Mesenchymal stem cell (in vitro differentiated cells and primary cell): ENCODE data around the gene KCNJ10.

Experiments used
- DNase-seq: peaks from one replicate; pipeline ENCODE4 v3.0.0-alpha.2; 2013
- H2AFZ ChIP-seq: one replicate; pipeline ENCODE4 v1.6.1; 2013; ENCODE audit warnings: low read depth, mild to moderate bottlenecking, control low read depth, inconsistent platforms, low read length, moderate library complexity
- H2AK5ac ChIP-seq: 2 replicates; pipeline ENCODE4 v1.6.1; 2013; ENCODE audit warnings: low read length, moderate library complexity, mild to moderate bottlenecking, inconsistent platforms; ENCODE audit not compliant: severe bottlenecking
- H2BK120ac ChIP-seq: one replicate; pipeline ENCODE4 v1.6.1; 2013; ENCODE audit warnings: low read depth, mild to moderate bottlenecking, inconsistent platforms, low read length, moderate library complexity
- H2BK12ac ChIP-seq, 2 experiments: one replicate each; pipeline ENCODE4 v1.6.1; 2013; ENCODE audit warnings: inconsistent platforms in 2 of 2, low read length in 2 of 2, mild to moderate bottlenecking in 2 of 2, moderate library complexity in 2 of 2, control low read depth in 1 of 2
- H2BK15ac ChIP-seq: one replicate; pipeline ENCODE4 v1.6.1; 2013; ENCODE audit warnings: mild to moderate bottlenecking, low read depth, inconsistent platforms; ENCODE audit not compliant: poor library complexity, severe bottlenecking
- H2BK5ac ChIP-seq: 2 replicates; pipeline ENCODE4 v1.6.1; 2013; ENCODE audit warnings: low read depth, mild to moderate bottlenecking, low read length, control low read depth, inconsistent platforms; ENCODE audit not compliant: poor library complexity, severe bottlenecking
- H3K14ac ChIP-seq, 2 experiments: one replicate each; pipeline ENCODE4 v1.6.1; 2013; ENCODE audit warnings: inconsistent platforms in 2 of 2, low read length in 2 of 2, control low read depth in 1 of 2, mild to moderate bottlenecking in 1 of 2, moderate library complexity in 1 of 2
- H3K18ac ChIP-seq, 2 experiments: one replicate each; pipeline ENCODE4 v1.6.1; 2013; ENCODE audit warnings: inconsistent platforms in 2 of 2, low read length in 2 of 2, control low read depth in 1 of 2, low read depth in 1 of 2, mild to moderate bottlenecking in 1 of 2
- H3K23ac ChIP-seq, 2 experiments: one replicate each; pipeline ENCODE4 v1.6.1; 2013; ENCODE audit warnings: inconsistent platforms in 2 of 2, low read length in 2 of 2, mild to moderate bottlenecking in 2 of 2, moderate library complexity in 2 of 2, control low read depth in 1 of 2
- H3K27ac ChIP-seq: 2 replicates; pipeline ENCODE4 v1.5.1; 2013; ENCODE audit warnings: mild to moderate bottlenecking, moderate library complexity, low read length, control low read depth, inconsistent platforms; ENCODE audit not compliant: poor library complexity, severe bottlenecking
- H3K27me3 ChIP-seq, 2 experiments: 2 replicates each; pipeline versions ENCODE4 v1.6.1 to v1.7.0; 2013; ENCODE audit warnings: low read length in 2 of 2, mild to moderate bottlenecking in 2 of 2, moderate library complexity in 2 of 2, control low read depth in 1 of 2, inconsistent platforms in 1 of 2; ENCODE audit not compliant: control insufficient read depth in 1 of 2, insufficient read depth in 1 of 2
- H3K36me3 ChIP-seq, 2 experiments: 2 replicates each; pipeline versions ENCODE4 v1.6.1 to v1.7.0; 2013; ENCODE audit warnings: low read length in 2 of 2, control low read depth in 1 of 2, inconsistent platforms in 1 of 2, low read depth in 1 of 2, mild to moderate bottlenecking in 1 of 2; ENCODE audit not compliant: insufficient read depth in 2 of 2, control insufficient read depth in 1 of 2
- H3K4ac ChIP-seq, 2 experiments: one replicate each; pipeline ENCODE4 v1.6.1; 2013; ENCODE audit warnings: inconsistent platforms in 2 of 2, low read length in 2 of 2, mild to moderate bottlenecking in 2 of 2, moderate library complexity in 2 of 2, control low read depth in 1 of 2, low read depth in 1 of 2
- H3K4me1 ChIP-seq: 2 replicates; pipeline ENCODE4 v1.6.1; 2013; ENCODE audit warnings: low read depth, low read length, control low read depth; ENCODE audit not compliant: control insufficient read depth, insufficient read depth
- H3K4me2 ChIP-seq: 2 replicates; pipeline ENCODE4 v1.6.1; 2013; ENCODE audit warnings: low read length, mild to moderate bottlenecking, inconsistent platforms; ENCODE audit not compliant: poor library complexity, severe bottlenecking
- H3K4me3 ChIP-seq, 2 experiments: 2 replicates each; pipeline versions ENCODE4 v1.5.1 to v1.7.0; 2013; ENCODE audit warnings: low read length in 2 of 2, mild to moderate bottlenecking in 2 of 2, control low read depth in 1 of 2, low read depth in 1 of 2; ENCODE audit not compliant: insufficient read depth in 1 of 2
- H3K79me1 ChIP-seq: replicated peaks from 2 replicates; pipeline ENCODE4 v1.6.1; 2013; ENCODE audit warnings: mild to moderate bottlenecking, control low read depth, low read length, inconsistent platforms; ENCODE audit not compliant: poor library complexity, severe bottlenecking
- H3K9ac ChIP-seq: 2 replicates; pipeline ENCODE4 v1.7.0; 2013; ENCODE audit warnings: mild to moderate bottlenecking, low read length, moderate library complexity
- H3K9me3 ChIP-seq: 2 replicates; pipeline ENCODE4 v1.7.0; 2013; ENCODE audit warnings: mild to moderate bottlenecking, low read length; ENCODE audit not compliant: control insufficient read depth
- H4K8ac ChIP-seq: one replicate; pipeline ENCODE4 v1.6.1; 2013; ENCODE audit warnings: inconsistent platforms, mild to moderate bottlenecking, low read length, moderate library complexity
- H4K91ac ChIP-seq: one replicate; pipeline ENCODE4 v1.6.1; 2013; ENCODE audit warnings: mild to moderate bottlenecking, low read length, inconsistent platforms
- WGBS: methylation state at CpG from one replicate; pipeline ENCODE4 v1.1.7; 2013; ENCODE audit warnings: mixed read lengths; 5-methylcytosine and 5-hydroxymethylcytosine counted together

Gene KCNJ10

DNA sequence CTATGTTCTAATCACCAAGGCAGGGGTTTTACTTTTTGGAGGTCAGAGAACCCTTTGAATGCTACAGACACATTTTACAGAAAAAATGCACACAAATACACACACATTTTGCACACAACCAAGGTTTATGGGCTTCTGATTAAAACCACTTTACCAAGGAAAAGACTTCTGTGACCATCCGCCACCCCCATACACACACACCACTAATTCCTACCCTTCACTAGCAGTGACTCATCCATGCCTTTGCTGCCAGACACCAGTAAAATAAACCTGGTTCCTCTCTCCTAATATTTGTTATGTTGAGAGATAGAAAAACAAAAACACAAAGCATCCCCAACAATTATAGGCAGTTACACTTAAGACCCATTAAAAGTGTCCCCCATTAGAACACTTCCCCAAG, 51.1 kb downstream of the KCNJ10 start:
- Histone ChIP-seq H2AK5ac (no peak overlapping the region), H2AFZ (no peak overlapping the region), H3K27me3 (peaks cover 0 to 19% of the 10 kb centered on the region in 2 experiments), H3K79me1 (no peaks in the 10 kb centered on the region), H3K4ac (no peak overlapping the region), H3K9me3 (no peaks in the 10 kb centered on the region), H3K36me3 (no peaks in the 10 kb centered on the region), H3K27ac (no peak overlapping the region), H2BK12ac (no peak overlapping the region), H3K9ac (no peak overlapping the region), H2BK120ac (no peak overlapping the region), H4K8ac (no peak overlapping the region), H3K4me3 (no peak overlapping the region), H4K91ac (no peak overlapping the region), H3K18ac (no peak overlapping the region), H3K23ac (no peak overlapping the region), H2BK15ac (no peak overlapping the region), H3K14ac (no peak overlapping the region), H2BK5ac (no peak overlapping the region), H3K4me1 (no peaks in the 10 kb centered on the region), H3K4me2 (no peak overlapping the region)
- peak; percentile 37 for DNase-seq
- 62% methylated on average over 1 of the region's 1 CpG for WGBS

DNA sequence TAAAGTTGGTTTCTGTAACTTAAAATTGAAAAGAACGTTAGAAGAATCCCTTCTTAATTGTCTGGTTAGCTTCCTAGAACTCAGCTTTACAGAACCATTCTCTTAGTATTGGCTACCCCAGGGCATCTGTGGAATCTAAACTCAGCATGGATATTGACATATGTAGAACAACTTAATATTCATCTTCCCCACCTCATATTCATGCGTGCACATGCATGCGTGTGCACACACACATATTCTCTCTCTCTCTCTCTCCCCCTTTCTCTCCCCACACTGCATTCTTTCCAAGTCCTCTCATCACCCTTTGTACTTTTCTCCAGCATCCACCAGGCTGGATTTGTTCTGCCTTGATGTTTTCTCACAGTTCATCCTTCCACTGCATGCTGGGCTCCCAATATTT, 51.6 kb downstream of the KCNJ10 start:
- no peak overlapping the region for H4K91ac ChIP-seq
- no peak overlapping the region for H3K4ac ChIP-seq
- no peak overlapping the region for H2AFZ ChIP-seq
- H3K27ac ChIP-seq = no peak overlapping the region
- no peak overlapping the region for H3K4me2 ChIP-seq
- DNase-seq = no peak
- no peak overlapping the region for H3K14ac ChIP-seq
- WGBS = 84% methylated on average over 3 of the region's 3 CpGs
- no peak overlapping the region for H3K4me3 ChIP-seq
- no peak overlapping the region for H2BK5ac ChIP-seq
- peaks cover 0 to 19% of the 10 kb centered on the region in 2 experiments for H3K27me3 ChIP-seq
- H3K36me3 ChIP-seq = no peaks in the 10 kb centered on the region
- no peak overlapping the region for H2BK120ac ChIP-seq
- no peaks in the 10 kb centered on the region for H3K9me3 ChIP-seq
- H2BK15ac ChIP-seq = no peak overlapping the region
- H3K23ac ChIP-seq = no peak overlapping the region
- no peak overlapping the region for H3K18ac ChIP-seq
- H2AK5ac ChIP-seq = no peak overlapping the region
- H3K4me1 ChIP-seq = no peaks in the 10 kb centered on the region
- H4K8ac ChIP-seq = no peak overlapping the region
- H2BK12ac ChIP-seq = no peak overlapping the region
- no peak overlapping the region for H3K9ac ChIP-seq
- no peaks in the 10 kb centered on the region for H3K79me1 ChIP-seq

DNA sequence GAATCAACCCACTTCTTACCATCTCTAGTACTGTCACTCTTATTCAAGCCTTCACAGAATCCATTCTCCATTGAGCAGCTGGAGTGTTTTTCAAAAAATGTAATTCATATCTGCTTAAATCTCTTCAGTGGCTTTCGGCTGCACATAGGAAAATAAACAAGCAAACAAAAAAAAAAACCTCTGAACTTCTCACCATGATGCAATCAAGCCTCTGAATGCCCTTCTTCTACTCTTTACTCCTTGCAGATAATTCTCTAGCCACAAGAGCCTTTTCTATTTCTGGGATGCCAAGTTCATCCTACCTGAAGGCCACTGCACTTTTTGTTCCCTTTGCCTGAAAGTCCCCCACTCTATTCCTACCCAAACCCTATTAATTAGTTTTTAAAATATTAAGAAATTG, 52.4 kb downstream of the KCNJ10 start:
- no peak for DNase-seq
- H3K27me3 ChIP-seq = peaks cover 0 to 19% of the 10 kb centered on the region in 2 experiments
- no peak overlapping the region for H2BK15ac ChIP-seq
- no peaks in the 10 kb centered on the region for H3K9me3 ChIP-seq
- no peak overlapping the region for H4K91ac ChIP-seq
- H3K4ac ChIP-seq = no peak overlapping the region
- H3K36me3 ChIP-seq = no peaks in the 10 kb centered on the region
- WGBS = 82% methylated on average over 1 of the region's 1 CpG
- H2BK120ac ChIP-seq = no peak overlapping the region
- no peak overlapping the region for H3K27ac ChIP-seq
- H2BK5ac ChIP-seq = no peak overlapping the region
- no peaks in the 10 kb centered on the region for H3K4me1 ChIP-seq
- H3K4me2 ChIP-seq = no peak overlapping the region
- H4K8ac ChIP-seq = no peak overlapping the region
- H3K9ac ChIP-seq = no peak overlapping the region
- no peaks in the 10 kb centered on the region for H3K79me1 ChIP-seq
- no peak overlapping the region for H2BK12ac ChIP-seq
- no peak overlapping the region for H3K18ac ChIP-seq
- H3K23ac ChIP-seq = no peak overlapping the region
- no peak overlapping the region for H2AFZ ChIP-seq
- no peak overlapping the region for H3K4me3 ChIP-seq
- H3K14ac ChIP-seq = no peak overlapping the region
- H2AK5ac ChIP-seq = no peak overlapping the region

DNA sequence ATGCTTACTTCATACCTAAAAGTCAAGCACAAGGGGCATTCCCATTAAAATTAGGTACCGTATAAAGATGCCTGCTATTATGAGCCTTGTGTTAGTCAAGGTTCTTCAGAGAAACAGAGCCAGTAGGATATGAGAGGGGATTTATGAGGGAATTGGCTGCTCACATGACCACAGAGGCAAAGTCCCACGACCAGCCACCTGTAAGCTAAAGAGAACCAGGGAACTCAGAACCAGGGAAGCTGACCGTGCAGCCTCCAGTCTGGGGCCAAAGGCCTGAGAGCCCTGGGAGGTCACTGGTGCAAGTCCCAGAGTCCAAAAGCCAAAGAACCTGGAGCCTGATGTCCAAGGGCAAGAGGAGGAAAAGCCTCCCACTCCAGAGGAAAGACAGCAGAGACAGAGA, 58.2 kb downstream of the KCNJ10 start:
- H2AK5ac ChIP-seq = no peak overlapping the region
- no peak overlapping the region for H4K8ac ChIP-seq
- H3K79me1 ChIP-seq = no peaks in the 10 kb centered on the region
- WGBS = 67% methylated on average over 3 of the region's 3 CpGs
- H3K27me3 ChIP-seq = peaks cover 0 to 24% of the 10 kb centered on the region in 2 experiments
- no peak overlapping the region for H4K91ac ChIP-seq
- no peaks in the 10 kb centered on the region for H3K36me3 ChIP-seq
- no peak overlapping the region for H2BK12ac ChIP-seq
- H3K23ac ChIP-seq = no peak overlapping the region
- no peak for DNase-seq
- H2BK15ac ChIP-seq = no peak overlapping the region
- H3K4ac ChIP-seq = no peak overlapping the region
- no peak overlapping the region for H3K9ac ChIP-seq
- no peak overlapping the region for H3K4me2 ChIP-seq
- H3K27ac ChIP-seq = no peak overlapping the region
- no peaks in the 10 kb centered on the region for H3K9me3 ChIP-seq
- no peak overlapping the region for H3K18ac ChIP-seq
- H2BK120ac ChIP-seq = no peak overlapping the region
- no peak overlapping the region for H3K14ac ChIP-seq
- H3K4me1 ChIP-seq = no peaks in the 10 kb centered on the region
- H3K4me3 ChIP-seq = no peak overlapping the region
- H2AFZ ChIP-seq = no peak overlapping the region
- H2BK5ac ChIP-seq = no peak overlapping the region
